Stomach (tissue), 19 donors: Measurements from ENCODE around the gene JAG2. TPM values are rescaled to one million over a fixed set of nuclear protein-coding genes. Genes with fewer than 3 reads are reported as not detected.

Source experiments
- DNase-seq, 2 donors: peaks; one replicate each; pipeline versions ENCODE4 v3.0.0 to v3.0.0-alpha.2; 2013 to 2019
- H3K27ac ChIP-seq, 5 donors: fragments of 200-600 bp in 4 of 5; sonication (generic) in 4 of 5; one replicate each; pipeline ENCODE4 v1.5.1; 2013 to 2019; ENCODE audit warnings: mild to moderate bottlenecking in 1 of 5, moderate library complexity in 1 of 5
- H3K27me3 ChIP-seq, 3 donors: fragments of 200-600 bp; sonication (generic); one replicate each; pipeline ENCODE4 v1.5.1; 2017 to 2019; ENCODE audit warnings: mixed run types in 1 of 3
- H3K36me3 ChIP-seq, 4 donors: fragments of 200-600 bp; sonication (generic); 1 replicate in 3 of 4; 2 replicates in 1 of 4; pipeline ENCODE4 v1.5.1; 2016 to 2019
- H3K4me1 ChIP-seq, 4 donors: fragments of 200-600 bp; sonication (generic); one replicate each; pipeline ENCODE4 v1.5.1; 2016 to 2019
- H3K4me3 ChIP-seq, 4 donors: fragments of 200-600 bp; sonication (generic) in 3 of 4; one replicate each; pipeline ENCODE4 v1.5.1; 2016 to 2019; ENCODE audit warnings: mild to moderate bottlenecking in 1 of 4
- H3K9me3 ChIP-seq, 4 donors: fragments of 200-600 bp; sonication (generic); one replicate each; pipeline ENCODE4 v1.5.1; 2016 to 2019
- CTCF ChIP-seq, 7 experiments: fragments of 450-650 bp in 4 of 7; fragments of 200-600 bp in 3 of 7; sonication (generic) in 3 of 7; IDR thresholded peaks; one replicate each; pipeline ENCODE4 v1.5.1; 2016 to 2019; ENCODE audit warnings: antibody characterized with exemption in 7 of 7, control low read depth in 2 of 7, mild to moderate bottlenecking in 1 of 7
- EP300 ChIP-seq: sonication (generic); formaldehyde crosslinking; IDR thresholded peaks from one replicate; pipeline ENCODE4 v1.6.1; 2017; ENCODE audit warnings: antibody characterized with exemption
- POLR2A ChIP-seq, 4 donors: fragments of 450-650 bp; IDR thresholded peaks; one replicate each; pipeline ENCODE4 v1.6.1; 2016; ENCODE audit warnings: antibody characterized with exemption in 4 of 4, control low read depth in 2 of 4, mild to moderate bottlenecking in 1 of 4, moderate library complexity in 1 of 4
- POLR2AphosphoS5 ChIP-seq, 3 donors: sonication (generic); formaldehyde crosslinking; IDR thresholded peaks; one replicate each; pipeline ENCODE4 v1.6.1; 2016; ENCODE audit warnings: antibody characterized with exemption in 3 of 3
- WGBS, 5 donors: extraction: QIAGEN DNeasy Blood & Tissue Kit in 3 of 5; methylation state at CpG; one replicate each; pipeline versions ENCODE4 v1.1.5 to v1.1.7; 2013 to 2018; 5-methylcytosine and 5-hydroxymethylcytosine counted together
- intact Hi-C: fragments of 100-400 bp; cut with DNase I; formaldehyde crosslinking; loops from one replicate; pipeline ENCODE4 v1.15.1; 2023; ENCODE audit warnings: low total_unique reads
- long read RNA-seq, 10 donors: transcript quantifications; one replicate each; lab custom pipeline, GENCODE V29; 2026
- polyA plus RNA-seq, 3 donors: library from polyadenylated mRNA; stranded (reverse); fragments of 200-250 nt; gene quantifications; one replicate each; pipeline ENCODE4 v1.2.3, GENCODE V29; 2013
- total RNA-seq, 5 donors: library from RNA; depleted of rRNA; stranded (reverse); fragments of >200 nt; gene quantifications; one replicate each; pipeline versions ENCODE4 v1.1.0 to v1.2.3, GENCODE V29; 2014 to 2016
- donor health status: healthy with polysubstance abuse.
- donor health status: Bipolar disorder and iron deficiency.
- donor health status: healthy.

JAG2 gene
- total RNA-seq (100 to 1,000 TPM in 1 of 5 donors, 10 to 100 TPM in 3, 1 to 10 TPM in 1; 8.0 to 117 (median 18.7) TPM), polyA plus RNA-seq (10 to 100 TPM in 1 of 3 donors, 1 to 10 TPM in 2; 6.0 to 27.2 (median 7.5) TPM)
- long read RNA-seq, donor 1: 0 reads
- long read RNA-seq, donor 2: 0 reads
- long read RNA-seq, donor 3: 0 reads
- long read RNA-seq, donor 4: 0 reads
- long read RNA-seq, donor 5: 0 reads
- long read RNA-seq, donor 6: 0 reads
- long read RNA-seq, donor 7, full-length matches to known transcripts: 2 of 2 reads
- long read RNA-seq, donor 7, partial matches to known transcripts: 0 of 2 reads
- long read RNA-seq, donor 7, other reads (novel, unspliced or antisense): 0 of 2 reads
- long read RNA-seq, donor 8: 0 reads
- long read RNA-seq, donor 9: 0 reads
- long read RNA-seq, donor 10: 0 reads

- H3K36me3 ChIP-seq: no peaks in the 10 kb centered on the region
- TF ChIP-seq POLR2AphosphoS5 (IDR thresholded peaks at IDR 0.05): no peak
- TF ChIP-seq EP300: no peak
- no peak for TF ChIP-seq CTCF (IDR thresholded peaks at IDR 0.05)
- no peak for TF ChIP-seq POLR2A (IDR thresholded peaks at IDR 0.05)
- WGBS, 5 donors: 0 to 4% (median 1%) methylated on average over 5 to 80 of the region's 84 CpGs; no CpG with 5 or more reads in 1 of the 5 donors
- peak; percentile 67 to 76 for DNase-seq
- intact Hi-C loops: no loop called here
- peak within 1 kb of the TSS; percentile 43 to 62 (median 52) for H3K4me3 ChIP-seq
- peaks cover 30 to 56% (median 48%) of the 10 kb centered on the region in 4 donors for H3K4me1 ChIP-seq
- H3K27ac ChIP-seq: peak within 1 kb of the TSS in 2 of 5 donors; percentile 46 to 54
- peaks cover 0 to 75% (median 17%) of the 10 kb centered on the region in 3 donors for H3K27me3 ChIP-seq
- no peaks in the 10 kb centered on the region for H3K9me3 ChIP-seq
Observed at GRCh38 chr14:105168496-105168978, at the start of gene JAG2. Gene JAG2, minus strand, starts transcription at chr14:105168776. Its CDS starts 356 bp downstream, at chr14:105168420.

- Histone ChIP-seq H3K9me3 (no peaks in the 10 kb centered on the region), H3K4me3 (no peak overlapping the region), H3K4me1 (peaks cover 0 to 15% (median 11%) of the 10 kb centered on the region in 4 donors), H3K27ac (no peak overlapping the region), H3K27me3 (no peaks in the 10 kb centered on the region), H3K36me3 (peaks cover 37 to 88% (median 85%) of the 10 kb centered on the region in 4 donors)
- WGBS, 5 donors: 60 to 92% (median 89%) methylated on average over 1 to 11 of the region's 11 CpGs
- DNase-seq: no peak
- TF ChIP-seq POLR2AphosphoS5 (IDR thresholded peaks at IDR 0.05): no peak
- no peak for TF ChIP-seq CTCF (IDR thresholded peaks at IDR 0.05)
- TF ChIP-seq POLR2A (IDR thresholded peaks at IDR 0.05): no peak
- no peak for TF ChIP-seq EP300
- intact Hi-C loops: no loop called here
Observed at GRCh38 chr14:105217774-105218173, 49.2 kb upstream of the JAG2 start.

GRCh38 chr14:105216490-105217247 lies 48.1 kb upstream of the JAG2 start:
- WGBS, 5 donors: 85 to 93% (median 90%) methylated on average over 22 to 30 of the region's 30 CpGs
- no peak for TF ChIP-seq POLR2AphosphoS5 (IDR thresholded peaks at IDR 0.05)
- no peak for TF ChIP-seq CTCF (IDR thresholded peaks at IDR 0.05)
- no peak for TF ChIP-seq POLR2A (IDR thresholded peaks at IDR 0.05)
- no peak for TF ChIP-seq EP300
- no peak overlapping the region for H3K4me3 ChIP-seq
- no peak overlapping the region for H3K27ac ChIP-seq
- H3K27me3 ChIP-seq: no peaks in the 10 kb centered on the region
- H3K4me1 ChIP-seq: peaks cover 0 to 14% (median 10%) of the 10 kb centered on the region in 4 donors
- intact Hi-C loops: no loop called here
- no peaks in the 10 kb centered on the region for H3K9me3 ChIP-seq
- H3K36me3 ChIP-seq: peaks cover 37 to 93% (median 90%) of the 10 kb centered on the region in 4 donors
- no peak for DNase-seq

GRCh38 chr14:105215602-105216001 lies 47.0 kb upstream of the JAG2 start:
- Histone ChIP-seq H3K27ac (no peak overlapping the region), H3K27me3 (no peaks in the 10 kb centered on the region), H3K4me3 (no peak overlapping the region), H3K4me1 (peaks cover 0 to 3% (median 2%) of the 10 kb centered on the region in 4 donors), H3K36me3 (peaks cover 37 to 93% (median 90%) of the 10 kb centered on the region in 4 donors), H3K9me3 (no peaks in the 10 kb centered on the region)
- intact Hi-C loops: no loop called here
- WGBS, 5 donors: 57 to 100% (median 85%) methylated on average over 2 to 3 of the region's 3 CpGs
- no peak for TF ChIP-seq EP300
- TF ChIP-seq POLR2A (IDR thresholded peaks at IDR 0.05): no peak
- no peak for TF ChIP-seq POLR2AphosphoS5 (IDR thresholded peaks at IDR 0.05)
- TF ChIP-seq CTCF (IDR thresholded peaks at IDR 0.05): no peak
- no peak for DNase-seq
